Measurements from ENCODE around the gene CLASRP.

GRCh38 chr19:45009625-45010255 lies 29.1 kb upstream of the CLASRP start:
- TF ChIP-seq ZNF121 (CRISPR knock-in tag; IDR thresholded peaks at IDR 0.05) (no peak), RELA (CRISPR knock-in tag; IDR thresholded peaks at IDR 0.05; ENCODE audit: borderline replicate concordance) (no peak)
